GM18511 (cell line): Measurements from ENCODE around the gene CABYR.

Source experiments
- ATAC-seq: cut with Tn5 transposase; IDR thresholded peaks from one replicate; pipeline ENCODE4 v1.9.1; 2021; ENCODE audit warnings: mild to moderate bottlenecking, moderate library complexity; ENCODE audit not compliant: unreplicated experiment

Gene CABYR

DNA sequence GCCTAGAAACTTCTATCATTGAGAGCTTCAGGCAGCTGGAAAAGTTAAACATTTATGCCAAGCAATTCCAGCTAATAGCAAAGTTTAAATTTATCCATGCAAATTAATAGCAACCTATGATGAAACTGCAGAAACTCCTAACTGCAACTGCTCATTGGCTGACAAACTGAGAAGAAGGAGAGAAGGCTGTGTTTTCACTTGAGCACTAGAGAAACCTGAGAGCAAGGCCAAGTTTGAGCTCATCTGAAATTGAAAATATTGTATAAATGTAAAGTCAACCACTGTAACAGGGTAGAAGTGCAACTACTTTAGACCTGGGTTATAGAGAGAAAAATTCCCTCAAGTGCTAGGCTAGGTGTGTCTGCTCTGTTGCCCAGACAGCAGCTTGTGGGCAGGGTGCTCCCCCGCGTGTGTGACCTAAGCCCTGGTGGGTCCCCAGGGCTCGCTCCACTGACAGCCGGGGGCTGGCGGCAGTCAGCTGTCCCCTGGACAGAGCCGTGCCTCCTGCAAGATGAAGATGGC is 50.2 kb downstream of the CABYR start:
- ATAC-seq: peak; percentile 79

DNA sequence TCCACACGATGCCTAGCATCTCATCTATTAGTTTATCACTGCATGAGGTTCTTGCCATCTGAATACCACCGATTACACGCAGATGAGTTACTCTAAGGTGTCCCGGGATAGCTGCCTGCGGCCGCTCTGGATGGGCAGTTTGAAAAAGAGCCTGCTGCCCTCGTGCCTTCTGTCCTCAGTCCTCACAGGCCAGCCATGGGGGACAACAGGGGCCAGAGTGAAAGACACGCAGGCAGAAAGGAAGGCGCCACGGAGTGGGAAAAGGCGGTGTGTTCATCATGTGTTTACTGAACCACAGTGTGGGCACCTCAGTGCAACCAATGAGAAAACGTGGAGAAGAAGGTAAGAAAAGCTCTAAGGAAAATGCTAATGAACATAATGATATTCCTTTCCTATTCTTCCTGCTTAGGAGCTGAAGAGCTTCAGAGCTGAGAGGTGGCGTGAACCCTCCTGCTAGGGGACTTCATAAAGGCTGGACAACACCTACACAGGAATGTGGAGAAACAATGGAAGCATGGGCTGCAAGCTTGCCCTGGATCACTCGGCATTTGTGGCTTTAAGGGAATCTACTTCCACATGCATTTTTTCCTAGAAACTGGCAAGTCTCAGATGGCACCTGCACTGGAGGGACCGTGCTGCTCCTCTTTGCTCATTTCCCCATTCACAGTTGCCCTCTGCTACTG is 50.9 kb downstream of the CABYR start:
- ATAC-seq: no peak

DNA sequence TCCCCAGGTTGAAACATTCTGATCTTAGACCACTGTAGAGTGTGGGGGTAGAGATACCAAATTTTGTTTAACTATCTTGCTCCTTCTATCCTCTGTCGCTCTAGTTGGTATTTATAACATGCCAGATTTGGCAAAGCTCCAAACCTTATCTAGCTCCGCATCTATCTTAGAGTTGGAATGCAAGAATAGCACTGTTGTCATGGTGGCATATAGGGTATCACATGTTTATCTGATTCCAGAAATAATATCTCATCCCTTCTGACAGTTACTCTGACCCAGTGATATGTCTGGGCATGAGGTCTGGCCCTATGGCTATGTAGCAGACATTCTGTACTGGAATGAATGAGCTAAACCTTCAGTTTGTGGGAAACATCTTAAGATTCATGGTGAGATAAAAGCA is 51.7 kb downstream of the CABYR start:
- ATAC-seq: no peak

DNA sequence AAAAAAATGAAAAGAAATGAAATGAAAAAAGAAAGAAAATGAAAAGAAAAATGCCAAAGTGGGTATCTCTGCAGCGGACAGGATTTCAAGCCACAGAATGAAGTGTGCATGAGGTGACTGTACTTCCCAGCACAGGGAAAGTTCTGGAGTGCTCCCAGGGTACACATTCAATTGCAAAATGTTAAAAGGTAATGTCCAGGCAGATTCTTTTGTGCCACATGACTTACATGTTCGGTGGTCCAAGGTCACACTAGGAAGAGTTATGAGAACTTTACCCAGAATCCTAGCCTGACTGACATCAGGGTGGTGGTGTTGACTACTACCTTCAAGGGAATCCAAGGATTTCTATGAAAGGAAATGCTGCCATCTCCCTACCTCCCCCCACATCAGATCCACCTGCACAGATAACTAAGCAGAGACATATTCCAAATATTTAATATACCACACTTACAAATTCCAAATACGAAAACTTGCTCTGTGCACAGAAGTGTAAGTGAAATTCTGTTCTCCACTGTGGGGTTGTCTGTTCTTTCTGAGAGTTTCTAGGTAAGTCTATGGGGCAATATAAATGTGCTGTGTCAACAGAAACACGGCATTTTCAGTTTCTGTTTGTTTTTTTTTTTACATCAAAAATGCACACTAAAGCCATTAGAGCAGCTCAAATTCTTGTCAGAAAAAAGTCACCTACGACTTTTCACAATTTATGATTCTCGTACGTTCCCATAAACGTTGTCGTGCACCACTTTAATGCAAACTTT is 56.6 kb downstream of the CABYR start:
- no peak for ATAC-seq

DNA sequence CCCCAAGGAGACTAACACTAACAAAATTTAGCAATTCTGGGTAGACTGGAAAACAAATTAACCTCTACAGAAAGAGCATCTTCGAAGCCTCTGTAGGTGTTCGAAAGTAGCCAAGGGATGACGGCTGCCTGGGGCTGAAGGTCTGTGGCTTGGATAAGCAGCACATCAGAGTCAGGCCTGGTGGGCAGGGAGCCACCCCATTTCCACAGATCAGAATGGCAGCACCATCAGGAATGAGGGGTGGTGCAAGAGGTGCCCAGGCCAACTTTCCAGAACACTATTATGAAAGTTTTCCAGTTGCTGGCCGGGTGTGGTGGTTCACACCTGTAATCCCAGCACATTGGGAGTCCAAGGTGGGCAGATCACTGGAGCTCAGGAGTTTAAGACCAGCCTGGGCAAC is 57.9 kb downstream of the CABYR start:
- no peak for ATAC-seq

DNA sequence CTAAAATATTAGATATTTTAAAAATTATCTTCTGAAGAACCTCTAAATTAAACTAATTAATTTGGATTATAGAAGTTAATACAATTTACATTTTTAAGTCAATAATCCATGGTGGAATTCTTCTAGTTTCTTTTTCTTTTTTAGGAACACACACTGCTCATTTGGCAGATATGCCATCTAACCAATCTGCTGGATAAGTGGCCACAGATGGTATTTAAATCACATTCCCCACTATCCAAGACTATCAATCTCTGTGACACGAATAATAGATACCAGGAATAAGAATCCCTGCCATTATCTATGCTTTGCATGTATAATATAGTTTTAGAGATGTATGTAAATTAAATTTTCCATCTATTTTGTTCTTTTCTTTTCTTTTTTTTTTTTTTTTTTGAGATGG is 58.5 kb downstream of the CABYR start:
- ATAC-seq: no peak

DNA sequence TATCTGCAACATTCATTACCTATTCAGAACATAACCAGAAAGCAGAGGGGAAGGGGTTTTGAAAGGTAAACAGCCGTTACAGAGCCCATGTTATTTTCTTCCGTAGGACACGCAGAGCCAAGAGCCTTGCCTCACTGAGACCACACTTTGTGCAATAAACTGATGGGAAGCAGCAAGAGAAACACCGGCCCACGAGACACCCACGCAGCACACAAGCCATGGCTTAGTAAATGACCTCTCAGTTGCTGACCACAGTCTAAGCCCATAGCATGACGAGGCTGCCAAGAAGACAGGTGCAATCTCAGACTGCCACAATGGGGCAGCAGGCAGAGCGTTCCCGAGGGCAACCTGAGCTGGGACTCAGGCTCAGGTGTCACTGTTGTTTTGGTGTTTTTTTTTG is 59.6 kb downstream of the CABYR start:
- ATAC-seq: no peak

DNA sequence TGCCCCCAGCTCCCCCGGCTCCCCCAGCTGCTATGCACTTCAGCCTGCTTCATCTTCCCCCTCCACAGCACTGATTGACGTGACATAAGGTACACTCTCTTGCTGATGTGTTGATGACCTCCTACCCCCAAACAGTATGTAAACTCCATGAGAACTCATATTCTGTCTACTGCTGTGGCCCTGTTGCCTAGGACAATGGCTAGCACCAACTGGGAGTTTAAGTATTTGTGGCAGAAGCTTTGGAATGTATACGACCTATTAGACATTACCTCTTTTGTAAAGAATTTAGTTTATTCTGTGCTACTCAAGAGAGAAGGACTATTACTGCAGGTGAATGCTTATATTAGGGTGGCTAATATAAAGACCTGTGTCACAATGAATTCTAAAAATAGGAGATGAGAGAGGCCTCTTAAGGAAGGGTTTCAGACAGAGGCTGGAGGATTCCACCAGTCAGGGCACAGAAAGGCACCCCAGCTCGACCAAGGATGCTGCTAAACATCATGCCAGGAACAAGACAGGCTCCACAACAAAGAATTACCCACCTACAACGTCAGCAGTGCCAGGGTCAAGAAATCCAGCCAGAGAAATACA is 60.6 kb downstream of the CABYR start:
- ATAC-seq: no peak

DNA sequence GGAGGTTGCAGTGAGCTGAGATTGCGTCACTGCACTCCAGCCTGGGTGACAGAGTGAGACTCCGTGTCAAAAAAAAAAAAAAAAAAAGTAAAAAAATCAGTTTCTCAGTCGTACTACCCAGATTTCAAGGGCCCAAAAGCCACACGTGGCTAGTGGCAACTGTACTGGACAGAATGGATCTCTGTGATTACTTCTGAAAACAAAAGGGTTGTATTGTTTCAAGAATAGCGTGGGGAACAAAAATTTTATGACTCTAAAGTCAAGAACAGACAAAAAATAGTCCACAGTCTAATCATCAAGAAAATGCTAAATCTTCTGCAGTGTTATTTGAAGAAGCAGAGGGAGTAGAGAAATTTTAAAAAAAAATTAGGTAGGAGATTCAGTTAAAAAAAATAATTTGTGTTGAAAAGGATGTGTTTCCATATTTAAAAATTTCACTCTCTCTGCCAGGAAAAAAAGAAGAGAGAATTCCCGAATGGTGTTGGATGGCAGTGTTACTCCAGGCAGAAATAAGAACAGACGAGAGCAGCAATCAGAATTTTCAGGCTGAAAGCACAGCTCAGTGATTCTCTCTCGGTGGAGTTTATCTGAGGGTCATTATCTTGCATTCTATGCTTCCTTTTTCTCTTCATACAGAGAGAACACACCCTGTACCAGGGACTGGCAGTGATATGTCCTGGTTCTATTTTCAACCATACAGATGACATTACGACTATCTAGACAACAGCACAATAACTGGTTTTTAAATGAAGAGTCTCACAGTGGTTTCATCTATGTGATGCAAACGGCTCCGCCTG is 61.8 kb downstream of the CABYR start:
- ATAC-seq: no peak

DNA sequence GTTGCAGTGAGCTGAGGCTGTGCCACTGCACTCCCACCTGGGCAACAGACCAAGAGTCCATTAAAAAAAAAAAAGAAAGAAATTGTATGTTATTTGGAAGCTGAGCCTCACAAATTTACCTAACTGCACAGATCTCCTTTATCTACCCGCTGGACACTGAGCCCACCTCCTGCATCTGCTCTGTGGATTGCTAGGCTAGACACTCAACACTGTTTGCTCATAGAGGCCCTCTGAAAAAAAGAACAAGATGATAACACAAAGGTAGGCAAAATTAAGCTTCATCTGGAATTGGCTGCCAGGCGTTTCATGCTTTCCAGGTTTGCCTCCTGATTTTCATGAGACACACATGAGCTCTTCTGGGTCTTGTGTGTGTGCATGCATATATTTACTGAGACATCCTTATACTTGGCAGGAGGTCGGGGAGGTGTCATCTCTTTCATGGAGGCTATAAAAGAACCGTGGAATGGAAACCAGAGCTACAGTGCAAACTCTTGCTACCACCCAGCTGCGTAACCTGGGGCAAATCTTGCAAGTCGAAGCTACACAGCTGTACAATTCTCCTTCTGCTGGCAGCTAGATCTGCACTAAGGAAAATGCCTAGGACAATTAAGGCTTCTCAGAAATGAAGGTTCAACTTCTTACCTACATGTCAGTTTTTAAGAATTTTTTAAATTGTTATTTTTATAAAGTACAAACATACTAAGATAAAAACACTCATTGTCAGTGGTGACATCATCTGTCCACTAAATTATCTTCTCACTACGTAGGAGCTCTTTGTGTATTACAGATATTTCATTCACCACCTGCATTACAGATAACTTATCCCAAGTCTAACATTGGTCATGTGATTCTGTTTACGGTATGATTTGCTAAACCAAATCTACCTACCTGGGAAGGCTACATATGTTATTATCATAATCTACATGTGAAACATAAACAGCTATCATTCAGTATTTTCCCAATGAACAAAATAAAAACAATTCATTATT is 63.1 kb downstream of the CABYR start:
- no peak for ATAC-seq

DNA sequence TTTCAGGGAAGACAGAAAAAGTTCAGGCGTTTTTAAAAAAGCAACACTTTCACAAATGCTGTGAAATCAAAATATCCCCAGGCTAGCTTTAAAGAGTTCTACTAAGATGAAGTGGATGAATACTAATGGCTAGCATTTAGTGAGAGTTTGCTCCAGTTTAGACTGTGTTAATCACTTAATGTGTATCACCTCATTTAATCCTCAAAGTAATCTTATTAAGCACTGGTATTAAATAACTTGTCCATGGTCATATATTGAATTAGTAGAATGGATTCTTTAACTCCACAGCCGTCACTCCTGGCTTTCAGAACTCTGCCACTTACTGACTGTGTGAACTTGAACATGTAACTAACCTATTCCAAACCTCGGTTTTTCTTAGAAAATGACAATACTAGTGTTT is 66.0 kb downstream of the CABYR start:
- ATAC-seq: no peak

DNA sequence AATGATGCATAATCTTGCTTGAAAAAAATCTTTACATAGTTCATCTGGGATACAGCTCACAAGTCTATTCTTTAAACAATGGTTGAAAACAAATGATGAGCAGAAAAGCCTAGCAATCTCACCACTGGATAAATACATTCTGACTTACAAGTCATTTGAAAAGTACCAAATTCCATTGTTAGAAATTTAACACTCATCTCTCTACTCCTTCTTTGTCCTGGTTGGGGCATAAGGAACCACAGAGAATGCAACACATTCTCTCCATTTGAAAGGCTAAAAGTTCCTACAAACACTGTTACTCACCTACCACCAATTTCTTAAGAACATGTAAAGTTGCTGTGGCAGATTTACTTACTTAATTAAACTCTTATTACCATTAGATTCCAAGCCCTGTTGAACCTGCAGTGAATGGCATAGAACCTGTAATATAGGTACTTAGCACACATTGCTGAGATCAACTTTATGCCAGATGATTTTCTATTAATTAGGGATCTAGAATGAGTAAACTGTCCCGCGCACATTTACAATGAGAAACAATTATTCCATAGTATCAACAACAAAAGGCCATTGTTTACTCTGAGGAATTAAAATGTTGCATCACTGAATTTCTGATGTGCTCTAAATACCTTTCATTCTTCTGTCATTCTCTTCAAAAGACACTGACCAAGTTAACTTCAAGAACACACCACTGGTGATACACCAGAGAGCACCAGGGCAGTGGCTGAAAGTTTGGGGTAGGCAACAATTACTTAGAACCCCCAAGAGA is 69.6 kb downstream of the CABYR start:
- ATAC-seq: no peak

DNA sequence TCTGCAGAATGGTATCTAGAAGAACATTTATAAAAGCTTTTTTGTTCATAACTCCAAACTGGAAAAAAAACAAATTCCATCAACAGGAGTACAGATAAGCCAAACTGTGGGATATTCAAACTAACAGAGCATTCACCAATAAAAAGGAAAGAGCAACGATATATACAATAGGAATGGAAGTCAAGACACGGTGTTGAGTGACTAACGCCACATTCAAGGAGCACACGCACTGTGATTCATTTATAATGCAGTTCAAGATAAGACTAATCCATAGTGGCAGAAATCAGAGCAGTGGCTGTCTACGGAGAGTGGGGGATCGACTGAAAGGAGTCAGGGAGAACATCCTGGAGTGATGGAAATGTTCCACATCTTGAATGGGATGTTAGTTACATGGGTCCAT is 70.7 kb downstream of the CABYR start:
- ATAC-seq: no peak
